GM12892 (cell line): ENCODE data around the gene KCNIP4.

Experiments
- POLR2A ChIP-seq: IDR thresholded peaks from 2 replicates; pipeline ENCODE4 v1.6.1; 2011; ENCODE audit warnings: low read depth, low read length, control low read depth
- POLR2AphosphoS5 ChIP-seq: IDR thresholded peaks from 2 replicates; pipeline ENCODE4 v1.6.1; 2011; ENCODE audit warnings: low read depth, low read length, control low read depth

- TF ChIP-seq POLR2A (no peak), POLR2AphosphoS5 (no peak)
Observed at GRCh38 chr4:20711335-20711734, 1237.2 kb downstream of the KCNIP4 start.
